MM.1S (cell line): ENCODE results near the gene OR4K2.

Source experiments
- DNase-seq: peaks from one replicate; pipeline ENCODE4 v3.0.0-alpha.2; 2015
- H2AFZ ChIP-seq: fragments of 300-600 bp; sonication (generic); 2 replicates; pipeline ENCODE4 v1.6.0; 2016; ENCODE audit warnings: antibody characterized with exemption, low read length
- H3F3A ChIP-seq: fragments of 300-600 bp; sonication (generic); 2 replicates; pipeline ENCODE4 v1.6.1; 2016; ENCODE audit warnings: mild to moderate bottlenecking, antibody characterized with exemption, low read length, moderate library complexity, mixed read lengths; ENCODE audit not compliant: insufficient read depth
- H3K27ac ChIP-seq: fragments of 300-600 bp; sonication (generic); 2 replicates; pipeline ENCODE4 v1.5.1; 2016; ENCODE audit warnings: mild to moderate bottlenecking, low read length
- H3K27me3 ChIP-seq: fragments of 300-600 bp; sonication (generic); replicated peaks from 2 replicates; pipeline ENCODE4 v1.6.0; 2016; ENCODE audit warnings: low read length; ENCODE audit not compliant: insufficient read depth
- H3K36me3 ChIP-seq: fragments of 300-600 bp; sonication (generic); replicated peaks from 2 replicates; pipeline ENCODE4 v1.6.1; 2016; ENCODE audit warnings: mild to moderate bottlenecking, low read length, mixed read lengths; ENCODE audit not compliant: insufficient read depth
- H3K4me1 ChIP-seq: fragments of 300-600 bp; sonication (generic); 2 replicates; pipeline ENCODE4 v1.6.1; 2016; ENCODE audit warnings: low read length, mixed read lengths
- H3K4me2 ChIP-seq: fragments of 300-600 bp; sonication (generic); 2 replicates; pipeline ENCODE4 v1.6.0; 2016; ENCODE audit warnings: low read depth, low read length
- H3K4me3 ChIP-seq: fragments of 300-600 bp; sonication (generic); 2 replicates; pipeline ENCODE4 v1.5.1; 2016; ENCODE audit warnings: low read length, mixed read lengths
- H3K79me2 ChIP-seq: fragments of 300-600 bp; sonication (generic); 2 replicates; pipeline ENCODE4 v1.6.1; 2016; ENCODE audit warnings: mixed run types, low read length, mixed read lengths
- H3K9ac ChIP-seq: fragments of 300-600 bp; sonication (generic); 2 replicates; pipeline ENCODE4 v1.6.1; 2016; ENCODE audit warnings: low read length, mixed read lengths
- H3K9me2 ChIP-seq: fragments of 300-600 bp; sonication (generic); replicated peaks from 2 replicates; pipeline ENCODE4 v1.6.1; 2016; ENCODE audit warnings: mild to moderate bottlenecking, low read length, mixed read lengths; ENCODE audit not compliant: insufficient read depth
- H3K9me3 ChIP-seq: fragments of 300-600 bp; sonication (generic); replicated peaks from 2 replicates; pipeline ENCODE4 v1.6.1; 2016; ENCODE audit warnings: mild to moderate bottlenecking, low read length, mixed read lengths; ENCODE audit not compliant: insufficient read depth
- H4K20me1 ChIP-seq: fragments of 300-600 bp; sonication (generic); 2 replicates; pipeline ENCODE4 v1.6.1; 2016; ENCODE audit warnings: mild to moderate bottlenecking, low read length, moderate library complexity, mixed read lengths; ENCODE audit not compliant: insufficient read depth
- CTCF ChIP-seq: fragments of 300-600 bp; sonication (generic); IDR thresholded peaks from 2 replicates; pipeline ENCODE4 v1.5.1; 2016; ENCODE audit warnings: antibody characterized with exemption, low read length, mixed read lengths
- EZH2 ChIP-seq: fragments of 300-600 bp; sonication (generic); optimal IDR thresholded peaks from 2 replicates; pipeline ENCODE3; 2017; ENCODE audit warnings: low read depth, mild to moderate bottlenecking, antibody characterized with exemption, low read length, mixed read lengths
- EZH2phosphoT487 ChIP-seq: fragments of 300-600 bp; sonication (generic); IDR thresholded peaks from 2 replicates; pipeline ENCODE4 v1.6.1; 2018; ENCODE audit warnings: antibody characterized with exemption, low read length

Gene OR4K2

GRCh38 chr14:19902409-19902808 is 27.5 kb downstream of the OR4K2 start:
- H3K9me3 ChIP-seq: no peaks in the 10 kb centered on the region
- DNase-seq: no peak

GRCh38 chr14:19906665-19907064 is 31.7 kb downstream of the OR4K2 start:
- Histone ChIP-seq H3K9me2 (no peaks in the 10 kb centered on the region), H3K9ac (no peak overlapping the region), H3K36me3 (no peaks in the 10 kb centered on the region), H3K27ac (no peak overlapping the region), H3K27me3 (no peaks in the 10 kb centered on the region), H4K20me1 (no peaks in the 10 kb centered on the region), H3K79me2 (no peaks in the 10 kb centered on the region), H3K4me2 (no peak overlapping the region), H3K4me1 (no peaks in the 10 kb centered on the region), H3K9me3 (no peaks in the 10 kb centered on the region), H3F3A (no peaks in the 10 kb centered on the region), H3K4me3 (no peak overlapping the region), H2AFZ (no peak overlapping the region)
- TF ChIP-seq EZH2phosphoT487: no peak
- TF ChIP-seq CTCF: no peak
- no peak for TF ChIP-seq EZH2
- no peak for DNase-seq

More at GRCh38 chr14:19902409-19902808, 27.5 kb downstream of the OR4K2 start:
- TF ChIP-seq EZH2phosphoT487 (no peak), EZH2 (no peak), CTCF (no peak)
- Histone ChIP-seq H3K36me3 (no peaks in the 10 kb centered on the region), H4K20me1 (no peaks in the 10 kb centered on the region), H3K9ac (no peak overlapping the region), H2AFZ (no peak overlapping the region), H3K9me2 (no peaks in the 10 kb centered on the region), H3K4me1 (no peaks in the 10 kb centered on the region), H3F3A (no peaks in the 10 kb centered on the region), H3K79me2 (no peaks in the 10 kb centered on the region), H3K27ac (no peak overlapping the region), H3K4me2 (no peak overlapping the region), H3K27me3 (no peaks in the 10 kb centered on the region), H3K4me3 (no peak overlapping the region)

GRCh38 chr14:19911114-19911513 is 36.2 kb downstream of the OR4K2 start:
- DNase-seq: no peak
- no peaks in the 10 kb centered on the region for H3K9me2 ChIP-seq
- no peaks in the 10 kb centered on the region for H4K20me1 ChIP-seq
- no peaks in the 10 kb centered on the region for H3K79me2 ChIP-seq
- TF ChIP-seq CTCF: no peak
- H3K9ac ChIP-seq: no peak overlapping the region
- no peaks in the 10 kb centered on the region for H3K9me3 ChIP-seq
- no peaks in the 10 kb centered on the region for H3K36me3 ChIP-seq
- H3K4me2 ChIP-seq: no peak overlapping the region
- no peak overlapping the region for H3K4me3 ChIP-seq
- no peaks in the 10 kb centered on the region for H3K4me1 ChIP-seq
- no peaks in the 10 kb centered on the region for H3F3A ChIP-seq
- no peak overlapping the region for H3K27ac ChIP-seq
- H2AFZ ChIP-seq: no peak overlapping the region
- H3K27me3 ChIP-seq: no peaks in the 10 kb centered on the region

- Histone ChIP-seq H3K79me2 (no peaks in the 10 kb centered on the region), H3K9ac (no peak overlapping the region), H4K20me1 (no peaks in the 10 kb centered on the region), H3K27me3 (no peaks in the 10 kb centered on the region), H3K27ac (no peak overlapping the region), H3K9me3 (no peaks in the 10 kb centered on the region), H3K9me2 (no peaks in the 10 kb centered on the region), H3F3A (no peaks in the 10 kb centered on the region), H3K4me2 (no peak overlapping the region), H3K4me1 (no peaks in the 10 kb centered on the region), H3K36me3 (no peaks in the 10 kb centered on the region), H2AFZ (no peak overlapping the region), H3K4me3 (no peak overlapping the region)
- DNase-seq: no peak
- TF ChIP-seq EZH2phosphoT487 (no peak), EZH2 (no peak), CTCF (no peak)
Measured at GRCh38 chr14:19917243-19917642, 42.3 kb downstream of the OR4K2 start.
